Measurements from ENCODE around the gene PRKACB. TPM values are rescaled to one million over a fixed set of nuclear protein-coding genes. Genes with fewer than 3 reads are reported as not detected.
"Not testable (repeated sequence)": the region's sequence is repeated elsewhere in the genome, so short reads cannot be mapped to it uniquely, and the experiment has no call there.

PRKACB gene
- total RNA-seq, 1 experiment from 2014 or later = 34.8 TPM

DNA sequence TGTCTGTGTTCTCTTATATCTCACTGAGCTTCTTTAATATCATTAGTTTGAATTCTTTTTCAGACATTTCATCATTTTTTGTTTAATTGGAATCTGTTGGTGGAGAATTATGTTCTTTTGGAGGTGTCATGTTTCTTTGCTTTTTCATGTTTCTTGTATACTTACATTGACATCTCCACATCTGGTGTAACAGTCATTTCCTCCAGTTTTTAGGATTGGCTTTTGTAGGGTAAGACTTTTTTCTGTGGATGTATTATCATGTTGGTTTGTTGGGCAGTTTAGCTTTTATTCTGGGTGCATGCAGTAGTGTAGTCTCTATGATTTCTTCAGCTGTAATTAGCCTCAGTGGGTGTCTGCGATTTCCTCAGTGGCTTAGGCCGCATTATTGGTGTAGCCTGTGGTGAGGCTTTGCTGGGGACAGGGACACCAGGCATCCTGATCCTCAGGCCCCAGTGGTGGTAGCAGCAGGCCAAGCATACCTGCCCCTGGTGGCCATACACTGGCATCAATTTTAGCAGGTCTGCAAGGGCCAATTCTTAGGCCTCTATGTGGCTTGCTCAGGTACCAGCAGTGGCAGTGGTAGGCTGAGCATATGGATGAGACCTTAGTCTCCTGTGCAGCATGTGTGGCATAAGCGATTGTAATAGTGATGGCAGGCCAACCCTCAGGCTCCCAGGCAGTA, 79.8 kb downstream of the PRKACB start:
- DNase-seq (ENCODE audit: low read depth) = no peak

DNA sequence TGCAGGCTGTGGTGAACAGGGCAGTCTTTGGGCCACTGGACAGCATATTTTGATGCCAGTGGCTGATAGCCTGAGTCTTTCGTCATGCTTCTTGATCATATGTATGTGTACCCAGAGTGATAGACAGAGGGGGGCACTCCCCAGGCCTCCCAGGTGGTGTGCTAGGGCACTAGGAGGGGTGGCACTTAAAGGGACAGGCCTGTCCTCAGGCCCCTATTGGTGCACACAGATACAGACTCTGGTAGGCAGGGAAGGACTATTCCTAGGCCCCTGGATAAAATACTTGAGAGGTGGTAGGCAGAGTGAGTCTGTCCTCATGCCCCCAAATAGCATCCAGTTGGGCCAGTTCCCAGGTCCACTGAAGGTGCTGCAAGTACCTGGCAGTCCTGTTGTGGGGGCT, 80.8 kb downstream of the PRKACB start:
- DNase-seq (ENCODE audit: low read depth) = no peak

GRCh38 chr1:84225646-84226045, 81.6 kb downstream of the PRKACB start:
- no peak for DNase-seq (ENCODE audit: low read depth)

DNA sequence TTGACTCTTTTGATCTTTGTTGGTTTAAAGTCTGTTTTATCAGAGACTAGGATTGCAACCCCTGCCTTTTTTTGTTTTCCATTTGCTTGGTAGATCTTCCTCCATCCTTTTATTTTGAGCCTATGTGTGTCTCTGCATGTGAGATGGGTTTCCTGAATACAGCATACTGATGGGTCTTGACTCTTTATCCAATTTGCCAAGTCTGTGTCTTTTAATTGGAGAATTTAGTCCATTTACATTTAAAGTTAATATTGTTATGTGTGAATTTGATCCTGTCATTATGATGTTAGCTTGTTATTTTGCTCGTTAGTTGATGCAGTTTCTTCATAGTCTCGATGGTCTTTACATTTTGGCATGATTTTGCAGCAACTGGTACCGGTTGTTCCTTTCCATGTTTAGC, 88.6 kb downstream of the PRKACB start:
- DNase-seq (ENCODE audit: low read depth) = not testable (repeated sequence)

GRCh38 chr1:84236256-84236655, 92.2 kb downstream of the PRKACB start:
- no peak for DNase-seq (ENCODE audit: low read depth)

- DNase-seq (ENCODE audit: low read depth) = no peak
Observed at GRCh38 chr1:84242641-84243040, 98.6 kb downstream of the PRKACB start.

DNA sequence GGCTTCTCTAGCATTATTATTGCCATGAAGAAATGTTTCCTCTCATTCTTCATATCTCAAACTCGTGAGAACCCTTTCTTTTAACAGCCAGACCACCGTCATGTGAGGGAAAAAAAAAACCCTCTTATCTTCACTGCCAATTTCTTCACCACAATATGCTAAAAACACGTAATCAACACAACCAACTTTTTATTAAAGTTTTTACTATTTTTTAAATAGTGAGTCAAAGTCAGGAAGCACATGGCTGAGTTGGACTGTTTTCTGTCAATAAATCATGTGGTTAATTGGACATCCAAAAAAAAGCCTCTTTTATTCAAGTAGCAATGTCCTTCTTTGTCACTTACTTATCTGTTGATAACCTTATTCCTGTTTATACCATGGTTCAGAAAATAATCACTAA, 101.5 kb downstream of the PRKACB start:
- DNase-seq (ENCODE audit: low read depth) = peak; percentile 25

GRCh38 chr1:84246213-84246612, 102.1 kb downstream of the PRKACB start:
- no peak for DNase-seq (ENCODE audit: low read depth)

DNA sequence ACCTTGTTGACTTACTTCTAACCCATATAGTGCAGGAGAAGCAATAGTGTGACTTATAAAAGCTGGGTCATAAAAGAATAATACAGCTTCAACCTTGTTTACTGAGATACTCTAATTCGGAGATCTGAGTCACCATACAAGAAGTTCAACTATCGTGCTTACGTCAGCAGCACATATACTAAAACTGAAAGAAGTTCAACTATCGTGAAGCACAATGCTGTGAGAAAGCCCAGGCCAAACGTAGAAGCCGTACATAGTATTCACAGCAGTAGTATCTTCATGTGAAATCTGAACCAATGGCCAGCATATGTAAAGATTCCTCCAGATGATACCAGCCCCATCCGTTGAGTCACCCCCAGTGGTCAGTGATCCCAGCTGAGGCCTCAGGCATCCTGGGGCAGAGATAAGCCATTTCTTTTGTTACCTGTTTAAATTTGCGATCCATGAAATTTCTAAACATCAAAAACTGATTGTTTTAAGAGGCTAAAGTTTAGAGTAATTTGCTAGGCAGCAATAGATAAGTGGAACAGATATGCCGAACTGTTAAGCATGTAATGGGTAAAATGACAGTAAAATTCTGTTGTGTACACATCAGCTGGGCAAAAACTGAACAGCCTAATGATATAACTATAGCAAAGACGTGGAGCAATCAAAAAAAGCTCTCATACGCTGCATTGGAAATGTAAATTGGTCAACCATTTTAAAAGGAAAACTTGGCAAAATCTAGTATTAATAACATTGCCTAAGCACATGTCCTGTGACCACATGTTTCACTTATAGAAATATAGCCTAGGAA, 103.6 kb downstream of the PRKACB start:
- peak; percentile 84 for DNase-seq (ENCODE audit: low read depth)

GRCh38 chr1:84250668-84251067, 106.6 kb downstream of the PRKACB start:
- DNase-seq (ENCODE audit: low read depth) = no peak

DNA sequence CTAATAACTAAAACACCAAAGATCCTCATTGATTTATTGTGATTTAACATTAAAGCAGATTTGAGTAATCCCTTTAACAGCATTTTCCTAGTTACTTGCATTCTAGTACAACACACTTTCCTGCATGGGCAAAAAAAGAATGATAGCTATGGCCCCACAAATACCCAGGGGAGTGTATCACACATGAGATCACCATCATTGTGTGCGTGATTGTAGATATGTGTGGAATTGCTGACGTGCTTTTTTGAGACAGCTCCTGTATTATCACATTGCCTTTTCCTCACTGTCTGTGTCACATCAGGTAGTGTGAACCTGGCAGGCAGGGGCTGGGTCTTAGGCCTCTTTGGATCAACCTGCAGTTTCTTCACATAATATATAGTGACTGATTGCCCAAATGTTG, 109.0 kb downstream of the PRKACB start:
- peak; percentile 14 for DNase-seq (ENCODE audit: low read depth)

DNA sequence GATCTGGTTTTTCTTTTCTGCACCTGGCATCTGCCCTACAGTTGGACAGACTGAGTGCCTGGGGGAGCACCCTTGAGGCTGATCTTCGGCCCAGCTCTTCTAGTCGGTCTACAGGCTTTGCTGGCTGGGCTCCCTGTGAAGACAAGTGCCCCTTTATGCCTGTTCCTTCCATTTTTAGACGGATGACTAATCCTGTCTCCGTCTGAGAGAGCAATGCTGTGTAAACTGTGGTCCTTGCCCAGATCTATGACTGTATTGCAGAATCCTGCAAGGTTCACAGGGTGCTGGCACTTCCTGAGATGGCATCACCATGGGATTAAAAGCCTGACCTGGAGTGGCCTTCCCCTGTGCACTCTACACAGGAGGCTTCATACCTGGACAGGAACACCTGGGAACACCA, 109.8 kb downstream of the PRKACB start:
- peak; percentile 98 for DNase-seq (ENCODE audit: low read depth)

GRCh38 chr1:84254703-84255238, 110.7 kb downstream of the PRKACB start:
- DNase-seq (ENCODE audit: low read depth) = no peak

DNA sequence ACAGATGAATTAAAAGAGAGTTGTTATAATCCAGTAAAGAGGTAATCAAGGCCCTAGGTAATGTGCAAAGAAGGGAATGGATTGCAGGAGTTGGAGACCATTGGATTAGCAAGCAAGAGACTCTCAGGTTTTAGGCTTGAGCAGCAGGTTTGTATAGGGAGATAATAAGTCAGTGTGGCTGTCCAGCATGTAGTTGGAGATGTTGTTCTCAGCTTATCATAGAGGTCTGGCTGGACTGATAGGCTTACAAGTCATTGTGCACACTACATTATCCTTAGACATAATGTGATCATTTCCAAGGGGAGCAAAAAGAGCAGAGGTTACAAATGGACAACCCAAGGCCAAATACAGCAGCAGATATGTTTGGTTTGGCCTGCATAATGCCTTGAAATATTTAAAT, 111.5 kb downstream of the PRKACB start:
- no peak for DNase-seq (ENCODE audit: low read depth)

GRCh38 chr1:84257617-84258016, 113.5 kb downstream of the PRKACB start:
- DNase-seq (ENCODE audit: low read depth) = no peak

DNA sequence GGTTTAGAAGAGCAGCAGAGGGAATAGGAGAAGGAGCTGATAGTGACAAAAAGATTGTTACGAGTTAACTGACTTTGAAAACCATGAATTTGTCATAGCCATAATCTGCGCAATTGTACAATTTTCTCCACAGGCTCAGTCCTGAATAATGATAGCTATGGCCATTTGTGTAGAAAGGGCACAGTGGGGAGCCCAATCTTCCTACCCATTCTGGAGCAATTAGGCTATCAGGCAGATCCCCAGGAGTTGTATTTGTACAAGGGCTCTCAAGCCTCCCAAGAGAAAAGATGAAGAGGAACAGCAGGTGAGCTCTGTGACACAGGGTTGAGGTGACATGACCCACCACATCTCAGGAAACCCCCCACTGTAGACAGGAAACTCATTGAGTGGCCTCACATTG, 115.3 kb downstream of the PRKACB start:
- no peak for DNase-seq (ENCODE audit: low read depth)

DNA sequence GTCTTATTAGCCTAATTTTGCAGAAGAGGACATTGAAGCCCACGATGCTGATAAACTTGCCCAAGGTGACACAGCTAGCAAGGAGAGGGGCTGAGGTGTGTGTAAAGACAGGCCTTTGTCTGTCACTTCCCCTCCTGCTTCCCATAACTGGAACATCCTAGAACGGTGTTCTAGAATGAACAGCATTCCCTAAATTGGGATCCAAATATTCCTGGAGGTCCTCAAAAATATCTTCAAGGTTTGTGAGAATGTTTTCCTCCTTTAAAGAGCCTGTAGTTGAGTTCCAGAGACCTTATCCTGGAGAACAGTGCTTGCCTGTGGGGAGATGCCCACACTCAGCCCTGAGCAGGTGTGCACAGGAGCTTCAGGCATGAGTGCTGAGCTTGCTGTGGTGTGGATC, 115.9 kb downstream of the PRKACB start:
- no peak for DNase-seq (ENCODE audit: low read depth)

- DNase-seq (ENCODE audit: low read depth) = peak; percentile 29
Observed at GRCh38 chr1:84260852-84261518, 116.9 kb downstream of the PRKACB start.

DNA sequence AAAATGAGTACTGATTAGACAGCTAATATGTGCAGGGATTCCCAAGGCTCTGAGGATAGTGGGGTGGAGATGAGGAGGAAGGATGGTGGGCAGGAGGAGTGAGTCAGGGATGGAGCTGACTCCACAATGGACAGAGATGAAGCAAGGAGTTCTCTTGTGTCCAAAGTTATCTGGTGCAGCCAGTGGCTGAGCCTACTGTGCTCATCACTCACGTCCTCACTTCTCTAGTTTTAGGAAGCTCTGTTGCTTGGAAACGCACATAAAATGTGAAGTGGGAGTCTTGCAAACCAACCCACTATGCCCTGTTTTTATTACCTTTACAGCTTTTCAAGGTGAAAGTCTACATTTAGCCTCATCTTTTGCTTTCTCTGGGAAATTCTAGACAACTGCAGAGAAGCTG, 120.9 kb downstream of the PRKACB start:
- DNase-seq (ENCODE audit: low read depth) = no peak

GRCh38 chr1:84265867-84266266, 121.8 kb downstream of the PRKACB start:
- DNase-seq (ENCODE audit: low read depth) = no peak

DNA sequence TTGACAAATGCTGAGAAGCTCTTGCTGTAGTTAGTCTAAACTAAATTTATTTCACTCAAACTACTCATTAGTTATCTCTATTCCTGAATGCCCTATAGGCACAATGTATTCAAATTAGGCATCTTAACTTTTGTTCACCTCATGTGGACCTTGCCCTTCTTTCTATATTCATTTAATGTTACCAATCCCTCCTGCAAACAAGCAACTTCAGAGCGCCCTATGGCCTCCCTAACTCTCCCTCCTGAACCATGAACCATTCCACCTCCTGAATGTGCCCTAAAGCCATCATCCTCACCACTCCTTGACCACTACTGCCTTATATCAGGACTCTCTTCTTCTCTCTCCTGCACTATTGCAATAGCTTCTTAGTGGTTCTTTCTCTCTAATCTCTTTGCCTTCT, 122.7 kb downstream of the PRKACB start:
- no peak for DNase-seq (ENCODE audit: low read depth)

DNA sequence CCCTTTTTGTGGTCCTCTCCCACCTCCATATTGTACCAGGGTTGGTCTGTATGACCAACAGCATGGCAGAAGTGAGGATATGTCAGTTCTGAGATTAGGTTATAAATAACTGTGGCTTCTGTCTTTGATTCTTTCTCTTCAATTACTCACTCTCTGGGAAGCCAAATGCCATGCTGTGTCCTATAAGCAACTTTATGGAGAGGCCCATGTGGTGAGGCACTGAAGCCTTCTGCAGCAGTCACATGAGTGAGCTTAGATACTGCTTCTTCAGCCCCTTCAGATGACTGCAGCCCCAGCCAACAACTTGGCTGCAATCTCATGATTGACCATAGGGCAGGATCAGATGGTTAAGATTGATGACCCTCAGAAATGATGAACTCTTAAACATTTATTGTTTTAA, 123.4 kb downstream of the PRKACB start:
- no peak for DNase-seq (ENCODE audit: low read depth)

DNA sequence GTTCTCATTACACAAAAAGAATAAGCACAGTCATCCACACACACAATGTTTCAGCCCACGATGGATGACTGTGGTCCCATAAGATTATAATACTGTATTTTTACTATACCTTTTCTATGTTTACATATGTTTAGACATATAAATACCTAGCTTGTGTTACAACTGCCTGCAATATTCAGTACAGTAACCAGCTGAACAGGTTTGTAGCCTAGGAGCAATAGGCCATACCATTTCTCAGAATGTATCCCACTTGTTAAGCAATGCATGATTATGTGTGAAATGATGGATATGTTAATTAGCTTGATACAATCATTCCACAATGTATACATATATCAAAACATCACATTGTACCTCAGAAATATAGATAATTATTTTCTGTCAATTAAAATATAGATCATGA, 124.3 kb downstream of the PRKACB start:
- no peak for DNase-seq (ENCODE audit: low read depth)
